GDM1 (cell line): ENCODE results near the gene NFE2L2.
"Not testable (repeated sequence)": the region's sequence is repeated elsewhere in the genome, so short reads cannot be mapped to it uniquely, and the experiment has no call there.

Experiments used
- DNase-seq: peaks from one replicate; lab custom pipeline; 2025; lab: John Stamatoyannopoulos, UW

Gene NFE2L2

GRCh38 chr2:177256026-177256425 is 8.5 kb downstream of the NFE2L2 start:
- DNase-seq: no peak

GRCh38 chr2:177255227-177255601 is 9.3 kb downstream of the NFE2L2 start:
- DNase-seq: no peak

DNA sequence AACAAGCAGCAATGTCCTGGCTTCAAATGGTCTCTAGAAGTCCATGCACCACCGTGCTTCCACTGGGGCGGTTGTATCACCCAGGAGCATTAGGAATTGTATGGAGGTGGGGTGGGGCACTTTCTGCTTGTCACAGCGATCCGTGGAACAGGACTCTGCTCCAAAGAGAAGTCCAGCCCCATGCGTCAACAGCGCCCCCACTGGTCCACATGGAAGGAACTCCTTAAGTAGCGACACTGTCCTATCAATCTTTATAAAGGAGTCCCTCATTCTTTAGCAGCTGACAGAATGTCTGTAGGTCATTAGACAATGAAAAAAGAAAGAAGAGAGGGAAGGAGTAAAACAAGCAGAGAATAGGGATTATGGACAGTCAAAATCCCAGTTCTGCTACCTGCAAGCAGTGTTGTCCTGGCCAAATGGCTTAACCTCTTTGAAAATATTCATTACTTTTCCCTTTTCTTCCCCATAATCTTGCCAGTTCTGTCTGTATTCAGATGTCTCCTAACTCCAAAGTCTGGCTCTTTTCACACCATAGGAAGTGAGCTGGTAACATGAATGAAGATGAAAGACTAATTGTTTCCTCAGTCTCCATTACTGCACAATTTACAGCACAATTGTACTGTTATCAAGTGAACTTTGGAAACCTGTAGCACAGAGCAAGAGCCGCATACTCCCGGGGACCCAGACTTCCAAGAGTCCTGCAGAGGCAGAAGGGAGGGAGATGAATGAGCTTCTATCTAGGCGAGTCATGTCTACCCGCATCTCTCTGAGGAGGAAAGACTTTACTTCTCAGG is 9.9 kb downstream of the NFE2L2 start:
- DNase-seq: no peak

DNA sequence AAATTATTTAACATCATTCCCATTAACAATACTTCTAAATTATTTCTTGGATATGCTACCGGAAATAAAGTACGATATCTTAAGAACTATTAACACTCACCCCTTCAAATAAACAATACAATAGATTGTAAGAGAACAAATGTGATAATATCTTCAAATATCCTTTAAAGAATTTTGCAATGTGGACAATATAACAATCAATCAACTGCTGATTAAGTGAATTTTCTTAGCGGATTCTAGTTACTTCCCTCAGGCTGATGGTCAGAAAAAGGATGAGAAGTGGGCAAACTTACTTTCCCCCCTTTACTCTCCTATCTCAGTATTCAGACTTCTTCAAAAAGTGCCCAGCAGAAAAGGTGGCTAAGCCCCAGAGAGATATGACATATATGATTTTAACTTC is 10.8 kb downstream of the NFE2L2 start:
- no peak for DNase-seq

DNA sequence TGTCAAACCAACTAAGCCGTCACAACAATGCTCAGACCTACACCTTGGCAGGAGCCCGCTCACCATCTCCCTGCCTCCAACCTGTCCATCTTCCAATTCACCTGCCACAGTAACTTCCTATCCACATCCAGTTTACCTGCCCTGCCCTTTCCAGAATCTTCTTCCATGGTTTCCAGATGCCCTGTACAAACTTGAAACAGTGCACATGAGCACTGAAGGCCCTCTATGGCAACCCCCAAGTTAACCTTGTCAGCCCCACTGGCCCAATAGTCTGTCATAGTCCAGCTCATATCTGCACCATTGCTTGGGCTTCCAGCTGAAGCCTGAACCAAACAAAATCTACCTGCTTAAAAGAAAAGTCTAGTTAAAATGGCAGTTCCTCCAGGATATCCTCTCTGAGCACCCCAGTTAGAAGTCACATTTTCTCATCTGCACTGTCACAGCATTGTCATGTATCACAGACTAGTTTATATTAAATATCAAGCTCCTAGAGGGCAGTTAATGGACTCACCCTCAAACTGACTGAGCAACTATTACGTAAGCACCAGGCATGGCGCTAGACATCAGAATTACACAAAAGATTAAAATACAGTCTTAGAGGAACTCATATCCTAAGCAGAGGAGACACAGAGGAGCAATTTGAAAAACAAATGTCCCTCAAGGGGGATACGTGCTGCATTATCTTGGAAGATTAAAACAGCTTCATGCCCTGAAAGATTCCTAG is 11.6 kb downstream of the NFE2L2 start:
- no peak for DNase-seq

DNA sequence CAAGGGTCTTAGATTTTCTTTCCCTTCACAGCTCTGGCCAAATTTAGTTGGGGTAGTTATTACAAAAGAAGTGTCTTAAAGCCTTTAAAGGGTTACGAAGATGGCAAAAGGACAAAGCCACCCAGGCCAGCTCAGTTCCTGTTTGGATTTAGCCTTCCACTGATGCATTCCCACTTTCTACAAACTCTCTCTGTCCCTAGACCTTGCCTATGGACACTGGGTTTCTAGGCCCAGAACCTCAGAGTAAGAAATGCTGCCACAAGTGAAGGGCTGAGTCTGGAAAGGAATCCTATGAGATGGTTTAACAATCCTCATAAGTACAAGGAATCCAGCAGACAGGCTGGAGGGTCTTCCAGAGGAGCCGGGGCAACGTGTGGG is 13.4 kb downstream of the NFE2L2 start:
- DNase-seq: no peak

GRCh38 chr2:177250461-177250860 is 14.1 kb downstream of the NFE2L2 start:
- no peak for DNase-seq

DNA sequence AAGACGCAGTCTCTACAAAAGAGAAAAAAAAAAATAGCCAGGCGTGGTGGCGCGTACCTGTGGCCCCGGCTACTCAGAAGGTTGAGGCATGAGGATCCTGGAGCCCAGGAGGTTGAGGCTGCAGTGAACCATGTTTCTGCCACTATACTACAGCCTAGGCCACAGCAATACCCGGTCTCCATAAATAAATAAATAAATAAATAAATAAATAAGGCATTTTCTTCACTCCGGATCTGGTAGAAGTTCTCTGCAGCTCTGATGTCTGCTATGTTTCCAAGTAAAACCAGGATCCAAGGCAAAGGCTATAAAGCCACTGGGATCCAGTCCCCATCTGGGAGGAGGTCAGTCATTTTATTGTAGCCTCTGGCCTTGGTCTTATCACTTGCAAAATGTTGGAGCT is 15.5 kb downstream of the NFE2L2 start:
- no peak for DNase-seq

DNA sequence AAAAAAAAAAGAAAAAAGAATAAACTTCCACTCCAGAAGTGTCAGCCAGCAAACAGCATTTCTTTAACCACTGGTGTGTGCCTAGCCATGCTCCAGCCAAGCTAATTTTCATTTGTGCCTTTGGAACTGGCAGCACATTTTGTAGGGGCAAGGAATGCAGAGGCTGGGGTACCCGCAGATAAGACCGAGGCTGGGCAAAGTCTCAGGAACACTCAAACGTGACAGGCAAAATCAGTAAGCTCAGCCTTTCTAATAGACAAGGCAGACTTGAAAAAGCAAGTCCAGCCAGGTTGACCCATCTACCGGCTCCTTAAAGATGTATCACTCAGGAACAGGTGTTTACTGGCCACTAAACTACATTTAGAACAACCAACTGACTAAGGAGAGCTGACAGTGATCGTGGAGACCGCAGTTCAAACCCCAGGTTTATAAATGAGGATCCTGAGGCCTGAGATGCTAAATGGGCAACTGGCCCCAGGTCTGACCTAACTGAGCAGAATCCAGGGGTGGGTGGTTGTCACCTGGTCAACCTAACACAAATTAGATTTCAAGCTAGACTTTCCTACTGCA is 16.7 kb downstream of the NFE2L2 start:
- no peak for DNase-seq

DNA sequence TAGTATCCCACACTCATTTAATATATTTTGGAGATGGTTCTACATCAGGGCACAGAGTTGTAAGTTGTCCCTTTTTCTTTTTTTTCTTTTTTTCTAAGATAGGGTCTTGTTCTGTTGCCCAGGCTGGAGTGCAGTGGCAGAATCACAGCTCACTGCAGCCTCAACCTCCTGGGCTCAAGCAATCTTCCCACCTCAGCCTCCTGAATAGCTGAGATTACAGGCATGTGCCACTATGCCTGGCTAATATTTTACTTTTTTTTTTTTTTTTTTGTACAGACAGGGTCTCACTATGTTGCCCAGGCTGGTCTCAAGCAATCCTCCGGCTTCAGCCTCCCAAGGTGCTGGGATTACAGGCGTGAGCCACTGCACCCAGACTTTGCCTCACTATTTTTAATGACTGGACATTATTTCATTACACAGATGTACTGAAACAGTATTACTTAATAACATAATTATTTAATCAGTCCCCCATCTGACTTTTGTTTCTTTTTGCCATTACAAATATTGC is 17.9 kb downstream of the NFE2L2 start:
- DNase-seq: not testable (repeated sequence)

GRCh38 chr2:177246000-177246399 is 18.5 kb downstream of the NFE2L2 start:
- no peak for DNase-seq

DNA sequence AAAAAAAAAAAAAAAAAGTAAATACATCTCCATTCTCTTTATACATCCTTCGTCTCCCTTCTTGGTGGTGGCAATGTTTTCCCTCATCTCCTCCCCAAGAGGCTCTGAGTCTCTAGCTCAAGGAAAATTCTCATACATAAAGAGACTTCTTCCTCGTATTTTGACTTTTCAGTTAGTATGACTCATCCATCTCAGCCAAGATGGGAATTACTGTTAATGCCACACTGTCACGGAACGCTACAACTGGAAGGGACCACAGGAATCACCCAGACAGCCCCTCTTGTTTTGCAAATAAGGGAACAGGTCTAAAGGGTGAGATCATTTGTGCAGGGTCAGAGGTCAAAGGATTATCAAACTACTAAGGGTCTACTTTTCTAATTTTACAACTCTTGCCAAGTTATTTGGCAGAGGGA is 19.5 kb downstream of the NFE2L2 start:
- no peak for DNase-seq

- no peak for DNase-seq
Measured at GRCh38 chr2:177244244-177244771, 20.2 kb downstream of the NFE2L2 start.

- no peak for DNase-seq
Measured at GRCh38 chr2:177243476-177243875, 21.1 kb downstream of the NFE2L2 start.

DNA sequence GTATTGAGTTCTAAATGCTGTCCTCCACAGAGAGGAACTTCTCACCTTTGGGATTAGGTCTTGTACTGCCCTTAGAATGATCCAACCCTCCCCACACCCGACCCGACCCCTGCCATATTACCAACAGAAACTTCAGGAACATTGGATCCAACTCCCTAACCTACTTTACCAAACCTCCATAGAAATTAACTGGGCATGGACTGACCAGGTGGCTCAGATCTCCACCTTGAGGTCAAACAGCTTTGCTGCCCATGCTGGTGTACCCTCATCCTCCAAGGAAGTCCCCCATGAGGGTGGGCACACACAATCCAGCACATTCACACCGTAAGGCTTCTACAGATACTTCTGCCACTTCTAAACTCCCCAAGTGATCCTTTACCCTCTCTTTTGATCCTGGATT is 21.5 kb downstream of the NFE2L2 start:
- DNase-seq: no peak

- no peak for DNase-seq
Measured at GRCh38 chr2:177242121-177242987, 22.2 kb downstream of the NFE2L2 start.

- DNase-seq: no peak
Measured at GRCh38 chr2:177241711-177242120, 22.8 kb downstream of the NFE2L2 start.

- DNase-seq: peak; percentile 69
Measured at GRCh38 chr2:177239932-177240630, 24.4 kb downstream of the NFE2L2 start.

- DNase-seq: no peak
Measured at GRCh38 chr2:177239053-177239452, 25.5 kb downstream of the NFE2L2 start.

GRCh38 chr2:177237932-177238331 is 26.6 kb downstream of the NFE2L2 start:
- DNase-seq: no peak

DNA sequence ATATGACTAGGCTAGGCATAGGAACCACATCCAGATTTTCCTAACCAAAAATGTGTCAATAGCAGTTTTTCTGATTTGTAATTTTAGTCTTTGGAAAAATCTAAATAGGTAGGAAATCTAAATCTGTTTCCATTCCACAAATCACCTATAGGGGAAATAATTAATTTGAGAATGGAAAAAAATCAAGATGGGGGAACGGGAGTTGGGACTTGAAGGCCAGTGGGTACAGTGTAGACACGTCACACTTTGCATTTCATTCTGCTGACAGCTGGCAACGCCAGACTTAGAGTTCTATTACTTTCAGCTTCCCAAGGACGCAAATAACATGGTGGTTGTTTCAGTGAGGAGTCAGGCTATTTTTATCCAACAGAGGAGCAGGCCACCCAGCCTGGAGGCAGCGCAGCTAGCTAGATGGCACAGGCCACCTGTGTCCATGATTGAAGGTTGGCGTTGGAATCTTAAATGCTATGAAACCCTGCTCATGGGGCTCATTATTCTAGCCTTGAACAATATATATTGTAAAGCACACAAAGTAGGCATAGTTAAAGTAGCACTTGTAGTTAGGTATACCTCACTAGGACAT is 28.6 kb downstream of the NFE2L2 start:
- no peak for DNase-seq
